SK-N-SH (cell line): ENCODE measurements around the gene LMOD3.

ENCODE experiments used
- CTCF ChIP-seq: fragments of 200-600 bp; sonication (generic); IDR thresholded peaks from 2 replicates; pipeline ENCODE4 v1.6.1; 2017; ENCODE audit warnings: antibody characterized with exemption, mild to moderate bottlenecking, moderate library complexity
- FOXJ3 ChIP-seq: sonication (generic); formaldehyde crosslinking; IDR thresholded peaks from 2 replicates; pipeline ENCODE4 v1.5.1; 2020; ENCODE audit warnings: mild to moderate bottlenecking, missing genetic modification reagents
- MEF2A ChIP-seq: IDR thresholded peaks from 2 replicates; pipeline ENCODE4 v1.4.0; 2012; ENCODE audit warnings: low read depth, borderline replicate concordance
- MXI1 ChIP-seq: IDR thresholded peaks from 2 replicates; pipeline ENCODE4 v1.6.1; 2012; ENCODE audit warnings: mild to moderate bottlenecking, low read depth, low read length, improper control_type of control experiment
- USF2 ChIP-seq: fragments of 150-350 bp; IDR thresholded peaks from 2 replicates; pipeline ENCODE4 v1.6.1; 2017; ENCODE audit warnings: antibody characterized with exemption, low read length, low read depth, borderline replicate concordance

- TF ChIP-seq MXI1 (no peak), CTCF (no peak), MEF2A (no peak), FOXJ3 (no peak), USF2 (no peak)
These were observed 63.5 kb downstream of the LMOD3 start for GRCh38 chr3:69058947-69059224.
